ENCODE data around the gene CHADL. TPM values are rescaled to one million over a fixed set of nuclear protein-coding genes. Genes with fewer than 3 reads are reported as not detected.

CHADL gene
- total RNA-seq, 4 donors from 2014 or later: 2.0 to 4.5 (median 3.2) TPM

DNA sequence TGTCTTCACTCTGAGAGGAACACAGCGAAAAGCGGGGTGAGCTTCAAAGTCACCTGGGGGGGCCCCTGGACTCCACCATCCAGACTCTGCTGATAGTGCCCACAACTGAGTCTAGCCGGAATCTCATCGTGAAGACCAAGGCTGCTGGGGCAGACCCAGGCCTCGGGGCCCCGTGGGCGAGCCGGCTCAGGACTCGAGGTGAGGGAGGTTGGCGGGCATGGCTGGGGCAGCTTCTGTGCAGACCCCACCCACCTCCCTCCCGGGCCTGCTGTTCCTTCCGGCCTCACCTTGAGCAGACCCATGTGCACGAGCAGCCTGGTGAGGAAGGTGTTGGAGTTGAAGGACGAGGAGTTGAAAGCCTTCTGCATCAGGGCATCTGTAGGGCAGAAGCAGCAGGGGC is 8.7 kb upstream of the CHADL start:
- Histone ChIP-seq H3K9me3 (no peaks in the 10 kb centered on the region), H3K27ac (no peak overlapping the region), H3K27me3 (no peaks in the 10 kb centered on the region), H3K4me3 (no peak overlapping the region), H3K4me1 (no peaks in the 10 kb centered on the region), H3K36me3 (peaks cover 59 to 100% (median 70%) of the 10 kb centered on the region in 3 donors)
- 87 to 92% methylated on average over 4 to 13 of the region's 14 CpGs for WGBS, 2 donors
- intact Hi-C loops (cut with DNase I): no loop called here
- TF ChIP-seq POLR2A (IDR thresholded peaks at IDR 0.05): no peak
- TF ChIP-seq, protein P1, sequence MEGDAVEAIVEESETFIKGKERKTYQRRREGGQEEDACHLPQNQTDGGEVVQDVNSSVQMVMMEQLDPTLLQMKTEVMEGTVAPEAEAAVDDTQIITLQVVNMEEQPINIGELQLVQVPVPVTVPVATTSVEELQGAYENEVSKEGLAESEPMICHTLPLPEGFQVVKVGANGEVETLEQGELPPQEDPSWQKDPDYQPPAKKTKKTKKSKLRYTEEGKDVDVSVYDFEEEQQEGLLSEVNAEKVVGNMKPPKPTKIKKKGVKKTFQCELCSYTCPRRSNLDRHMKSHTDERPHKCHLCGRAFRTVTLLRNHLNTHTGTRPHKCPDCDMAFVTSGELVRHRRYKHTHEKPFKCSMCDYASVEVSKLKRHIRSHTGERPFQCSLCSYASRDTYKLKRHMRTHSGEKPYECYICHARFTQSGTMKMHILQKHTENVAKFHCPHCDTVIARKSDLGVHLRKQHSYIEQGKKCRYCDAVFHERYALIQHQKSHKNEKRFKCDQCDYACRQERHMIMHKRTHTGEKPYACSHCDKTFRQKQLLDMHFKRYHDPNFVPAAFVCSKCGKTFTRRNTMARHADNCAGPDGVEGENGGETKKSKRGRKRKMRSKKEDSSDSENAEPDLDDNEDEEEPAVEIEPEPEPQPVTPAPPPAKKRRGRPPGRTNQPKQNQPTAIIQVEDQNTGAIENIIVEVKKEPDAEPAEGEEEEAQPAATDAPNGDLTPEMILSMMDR (IDR thresholded peaks at IDR 0.05): no peak
- DNase-seq: no peak

DNA sequence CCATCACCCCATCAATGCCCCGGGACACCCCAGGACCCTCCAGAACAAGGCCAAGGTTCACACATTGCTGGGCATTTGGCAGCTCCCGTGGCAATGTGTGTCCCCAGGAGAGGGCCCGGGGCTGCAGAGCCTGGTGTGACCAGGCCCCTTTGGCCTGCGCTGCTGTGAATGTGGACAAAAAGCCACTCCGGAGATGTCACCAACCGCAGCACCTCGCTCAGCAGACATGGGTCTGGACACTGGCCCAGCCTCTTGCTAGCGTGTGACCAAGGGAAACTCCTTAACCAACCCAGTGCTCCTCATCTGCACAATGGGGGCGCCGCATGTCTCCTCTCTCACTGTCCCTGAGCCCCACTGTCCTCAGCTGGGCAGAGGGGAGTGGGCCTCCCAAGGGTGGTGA is 8.0 kb upstream of the CHADL start:
- Histone ChIP-seq H3K4me1 (peaks cover 0 to 3% (median 0%) of the 10 kb centered on the region in 3 donors), H3K27me3 (no peaks in the 10 kb centered on the region), H3K36me3 (peaks cover 59 to 93% (median 63%) of the 10 kb centered on the region in 3 donors), H3K9me3 (no peaks in the 10 kb centered on the region), H3K4me3 (no peak overlapping the region), H3K27ac (no peak overlapping the region)
- intact Hi-C loops (cut with DNase I): no loop called here
- DNase-seq: no peak
- TF ChIP-seq, protein P1 (IDR thresholded peaks at IDR 0.05): no peak
- TF ChIP-seq POLR2A (IDR thresholded peaks at IDR 0.05): no peak
- no CpG with 5 or more reads among the region's 10 CpGs for WGBS, 2 donors

DNA sequence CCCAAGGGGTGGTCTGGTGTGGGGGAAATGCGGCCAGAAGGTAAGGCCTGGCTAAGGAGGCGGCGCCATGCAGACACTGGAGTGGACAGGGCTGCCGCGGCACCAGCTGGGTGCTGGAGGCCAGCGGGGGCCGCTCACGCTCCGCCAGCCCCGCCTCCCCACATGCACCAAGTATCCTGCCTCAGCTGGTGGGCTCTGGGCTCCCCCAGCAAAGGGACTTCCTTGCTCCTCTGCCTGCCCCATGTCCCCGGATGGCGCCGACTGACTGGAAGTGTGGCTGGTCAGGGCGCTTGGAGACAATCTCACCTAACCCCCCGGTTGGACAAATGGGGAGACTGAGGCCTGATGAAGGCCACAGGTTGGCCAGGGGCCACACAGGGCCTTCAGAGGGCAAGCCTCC is 7.6 kb upstream of the CHADL start:
- no peaks in the 10 kb centered on the region for H3K27me3 ChIP-seq
- H3K9me3 ChIP-seq: no peaks in the 10 kb centered on the region
- no peak for DNase-seq
- H3K4me3 ChIP-seq: no peak overlapping the region
- intact Hi-C loops (cut with DNase I): no loop called here
- TF ChIP-seq, protein P1 (IDR thresholded peaks at IDR 0.05): no peak
- no peak for TF ChIP-seq POLR2A (IDR thresholded peaks at IDR 0.05)
- H3K27ac ChIP-seq: no peak overlapping the region
- peaks cover 0 to 8% (median 0%) of the 10 kb centered on the region in 3 donors for H3K4me1 ChIP-seq
- peaks cover 57 to 89% (median 59%) of the 10 kb centered on the region in 3 donors for H3K36me3 ChIP-seq
- WGBS, 2 donors: 89 to 91% methylated on average over 6 to 10 of the region's 15 CpGs

DNA sequence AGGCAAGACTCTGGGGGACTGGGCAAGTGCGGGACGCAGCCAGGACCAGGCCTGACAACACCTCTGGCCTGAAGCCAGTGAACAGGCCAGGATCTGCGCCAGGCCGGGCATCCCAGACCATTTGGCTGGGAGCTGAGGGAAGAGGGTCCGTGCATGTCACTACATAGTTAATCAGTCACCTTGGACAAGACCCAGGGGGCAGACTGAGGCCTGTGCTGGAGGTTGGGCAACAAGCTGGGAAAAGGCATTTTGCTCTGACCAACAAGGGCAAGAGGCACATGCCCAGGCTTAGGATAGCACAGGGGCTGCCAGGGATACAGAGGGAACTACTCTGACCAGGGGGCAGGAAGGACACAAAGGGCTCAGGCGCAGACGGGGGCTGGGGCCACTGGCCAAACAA is 7.0 kb upstream of the CHADL start:
- Histone ChIP-seq H3K4me1 (peaks cover 0 to 13% (median 0%) of the 10 kb centered on the region in 3 donors), H3K9me3 (no peaks in the 10 kb centered on the region), H3K4me3 (no peak overlapping the region), H3K27me3 (no peaks in the 10 kb centered on the region), H3K36me3 (peaks cover 51 to 82% (median 52%) of the 10 kb centered on the region in 3 donors), H3K27ac (no peak overlapping the region)
- TF ChIP-seq POLR2A (IDR thresholded peaks at IDR 0.05): no peak
- TF ChIP-seq, protein P1 (IDR thresholded peaks at IDR 0.05): no peak
- intact Hi-C loops (cut with DNase I): no loop called here
- 50 to 68% methylated on average over 4 to 5 of the region's 7 CpGs for WGBS, 2 donors
- DNase-seq: no peak

- DNase-seq: no peak
- intact Hi-C loops (cut with DNase I): no loop called here
- H3K27me3 ChIP-seq: no peaks in the 10 kb centered on the region
- no peak overlapping the region for H3K4me3 ChIP-seq
- H3K27ac ChIP-seq: no peak overlapping the region
- H3K4me1 ChIP-seq: peaks cover 0 to 13% (median 0%) of the 10 kb centered on the region in 3 donors
- TF ChIP-seq, protein P1 (IDR thresholded peaks at IDR 0.05): no peak
- TF ChIP-seq POLR2A (IDR thresholded peaks at IDR 0.05): no peak
- peaks cover 39 to 65% (median 42%) of the 10 kb centered on the region in 3 donors for H3K36me3 ChIP-seq
- H3K9me3 ChIP-seq: no peaks in the 10 kb centered on the region
- WGBS, 2 donors: 76 to 90% methylated on average over 10 to 13 of the region's 21 CpGs
Observed at GRCh38 chr22:41245917-41246499, 5.3 kb upstream of the CHADL start.
